Measurements from ENCODE around the gene LIMS2.

Gene LIMS2

GRCh38 chr2:127658641-127659407 lies 16.5 kb downstream of the LIMS2 start:
- DNase-seq (ENCODE audit: low read depth in 2 of 2) = no peak

- DNase-seq (ENCODE audit: low read depth in 2 of 2) = no peak
Observed at GRCh38 chr2:127658146-127658545, 17.2 kb downstream of the LIMS2 start.

- no peak for DNase-seq (ENCODE audit: low read depth in 2 of 2)
Observed at GRCh38 chr2:127657232-127657595, 18.1 kb downstream of the LIMS2 start.

- no peak for DNase-seq (ENCODE audit: low read depth in 2 of 2)
Observed at GRCh38 chr2:127656569-127657231, 18.6 kb downstream of the LIMS2 start.

GRCh38 chr2:127655209-127656073 lies 19.9 kb downstream of the LIMS2 start:
- DNase-seq (ENCODE audit: low read depth in 2 of 2) = no peak

GRCh38 chr2:127654838-127655175 lies 20.5 kb downstream of the LIMS2 start:
- no peak for DNase-seq (ENCODE audit: low read depth in 2 of 2)

- no peak for DNase-seq (ENCODE audit: low read depth in 2 of 2)
Observed at GRCh38 chr2:127654084-127654837, 21.1 kb downstream of the LIMS2 start.

- no peak for DNase-seq (ENCODE audit: low read depth in 2 of 2)
Observed at GRCh38 chr2:127653421-127654083, 21.8 kb downstream of the LIMS2 start.

GRCh38 chr2:127652786-127653357 lies 22.5 kb downstream of the LIMS2 start:
- no peak for DNase-seq (ENCODE audit: low read depth in 2 of 2)

GRCh38 chr2:127651971-127652550 lies 23.3 kb downstream of the LIMS2 start:
- no peak for DNase-seq (ENCODE audit: low read depth in 2 of 2)

GRCh38 chr2:127651381-127651809 lies 23.9 kb downstream of the LIMS2 start:
- DNase-seq (ENCODE audit: low read depth in 2 of 2) = no peak

GRCh38 chr2:127650785-127651380 lies 24.4 kb downstream of the LIMS2 start:
- no peak for DNase-seq (ENCODE audit: low read depth in 2 of 2)

- DNase-seq (ENCODE audit: low read depth in 2 of 2) = no peak
Observed at GRCh38 chr2:127650041-127650784, 25.1 kb downstream of the LIMS2 start.

GRCh38 chr2:127649684-127650040 lies 25.7 kb downstream of the LIMS2 start:
- DNase-seq (ENCODE audit: low read depth in 2 of 2) = peak; percentile 56 to 64

GRCh38 chr2:127649100-127649611 lies 26.2 kb downstream of the LIMS2 start:
- no peak for DNase-seq (ENCODE audit: low read depth in 2 of 2)

- no peak for DNase-seq (ENCODE audit: low read depth in 2 of 2)
Observed at GRCh38 chr2:127648321-127648720, 27.0 kb downstream of the LIMS2 start.

- no peak for DNase-seq (ENCODE audit: low read depth in 2 of 2)
Observed at GRCh38 chr2:127647242-127648190, 27.8 kb downstream of the LIMS2 start.
